ENCODE measurements around the gene TACC2. TPM values are rescaled to one million over a fixed set of nuclear protein-coding genes. Genes with fewer than 3 reads are reported as not detected.

The TACC2 gene
- total RNA-seq, 4 donors from 2014 or later = 63.1 to 102 (median 74.9) TPM

DNA sequence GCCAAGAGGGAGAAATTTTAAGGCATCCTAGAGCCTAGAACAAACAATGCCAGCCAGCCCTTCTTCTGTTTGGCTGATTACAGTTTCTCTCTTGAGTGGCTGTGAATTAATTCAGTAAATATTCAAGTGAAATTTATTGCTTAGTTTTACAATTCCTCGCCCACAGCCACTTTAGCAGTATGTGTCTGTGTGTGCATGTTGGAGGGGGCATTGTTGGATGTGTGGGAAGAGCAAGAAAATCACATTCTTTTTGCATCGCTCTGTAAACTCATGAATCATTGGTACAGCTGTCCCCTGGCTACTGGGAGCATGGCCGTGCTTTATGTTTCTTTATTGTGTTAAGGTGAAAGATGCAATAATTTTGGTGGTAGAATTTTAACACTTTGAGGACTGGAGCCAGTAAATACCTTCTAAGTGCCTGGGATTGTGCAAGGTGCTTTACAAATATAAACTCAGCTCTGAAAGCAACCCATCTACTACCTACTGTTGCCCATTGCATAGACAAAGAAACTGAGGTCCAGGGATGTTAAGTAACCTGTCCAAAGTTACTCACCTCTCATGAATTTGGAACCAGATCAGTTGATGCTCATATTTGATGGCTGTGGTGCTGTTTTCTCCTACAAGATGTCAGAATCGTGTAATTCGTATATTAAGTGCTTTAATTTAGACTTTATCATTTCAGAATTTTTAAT, 192.2 kb downstream of the TACC2 start:
- H3K36me3 ChIP-seq = peaks cover 0 to 2% of the 10 kb centered on the region in 2 donors
- no peaks in the 10 kb centered on the region for H3K27me3 ChIP-seq
- ATAC-seq = no peak
- 34 to 46% methylated on average over 4 to 5 of the region's 5 CpGs for WGBS, 2 donors (ENCODE audit: low coverage in 1 of 2)
- no peaks in the 10 kb centered on the region for H3K9me3 ChIP-seq
- H3K4me1 ChIP-seq = peaks cover 0 to 56% (median 17%) of the 10 kb centered on the region in 3 donors
- TF ChIP-seq, protein P1, sequence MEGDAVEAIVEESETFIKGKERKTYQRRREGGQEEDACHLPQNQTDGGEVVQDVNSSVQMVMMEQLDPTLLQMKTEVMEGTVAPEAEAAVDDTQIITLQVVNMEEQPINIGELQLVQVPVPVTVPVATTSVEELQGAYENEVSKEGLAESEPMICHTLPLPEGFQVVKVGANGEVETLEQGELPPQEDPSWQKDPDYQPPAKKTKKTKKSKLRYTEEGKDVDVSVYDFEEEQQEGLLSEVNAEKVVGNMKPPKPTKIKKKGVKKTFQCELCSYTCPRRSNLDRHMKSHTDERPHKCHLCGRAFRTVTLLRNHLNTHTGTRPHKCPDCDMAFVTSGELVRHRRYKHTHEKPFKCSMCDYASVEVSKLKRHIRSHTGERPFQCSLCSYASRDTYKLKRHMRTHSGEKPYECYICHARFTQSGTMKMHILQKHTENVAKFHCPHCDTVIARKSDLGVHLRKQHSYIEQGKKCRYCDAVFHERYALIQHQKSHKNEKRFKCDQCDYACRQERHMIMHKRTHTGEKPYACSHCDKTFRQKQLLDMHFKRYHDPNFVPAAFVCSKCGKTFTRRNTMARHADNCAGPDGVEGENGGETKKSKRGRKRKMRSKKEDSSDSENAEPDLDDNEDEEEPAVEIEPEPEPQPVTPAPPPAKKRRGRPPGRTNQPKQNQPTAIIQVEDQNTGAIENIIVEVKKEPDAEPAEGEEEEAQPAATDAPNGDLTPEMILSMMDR (IDR thresholded peaks at IDR 0.05) = no peak
- TF ChIP-seq POLR2A (IDR thresholded peaks at IDR 0.05) (no peak), EP300 (IDR thresholded peaks at IDR 0.05) (no peak), POLR2AphosphoS5 (IDR thresholded peaks at IDR 0.05) (no peak)
- no peak overlapping the region for H3K4me3 ChIP-seq
- peak overlapping the region in 3 of 4 donors; percentile 44 to 60 (median 50) for H3K27ac ChIP-seq

DNA sequence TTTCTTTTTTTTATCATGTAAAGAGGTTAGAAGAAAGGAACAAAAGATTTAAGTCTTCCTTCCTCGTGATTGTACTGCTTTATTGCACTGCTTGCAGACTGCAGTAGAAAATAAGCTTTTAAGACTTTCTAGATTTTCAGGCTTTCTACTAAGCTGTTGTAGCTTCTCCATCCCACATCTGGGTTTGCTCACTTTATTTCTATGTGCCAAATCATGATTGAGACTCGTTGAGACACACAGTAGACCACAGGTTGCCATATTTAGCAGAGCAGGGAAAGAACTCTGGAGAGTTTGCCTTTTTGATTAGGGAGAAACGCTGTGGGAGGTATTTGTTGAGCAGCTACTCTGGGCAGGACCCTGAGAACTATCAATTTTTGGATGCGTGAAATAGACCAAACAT, 192.9 kb downstream of the TACC2 start:
- WGBS, 2 donors (ENCODE audit: low coverage in 1 of 2) = 15% methylated on average over 2 to 3 of the region's 4 CpGs
- no peak for ATAC-seq
- H3K4me3 ChIP-seq = no peak overlapping the region
- TF ChIP-seq EP300 (IDR thresholded peaks at IDR 0.05) (no peak), POLR2AphosphoS5 (IDR thresholded peaks at IDR 0.05) (no peak), POLR2A (IDR thresholded peaks at IDR 0.05) (no peak)
- TF ChIP-seq, protein P1 (IDR thresholded peaks at IDR 0.05) = no peak
- H3K4me1 ChIP-seq = peaks cover 0 to 56% (median 17%) of the 10 kb centered on the region in 3 donors
- no peaks in the 10 kb centered on the region for H3K27me3 ChIP-seq
- H3K36me3 ChIP-seq = peaks cover 0 to 5% of the 10 kb centered on the region in 2 donors
- peak overlapping the region in 3 of 4 donors; percentile 44 to 64 (median 60) for H3K27ac ChIP-seq
- no peaks in the 10 kb centered on the region for H3K9me3 ChIP-seq

DNA sequence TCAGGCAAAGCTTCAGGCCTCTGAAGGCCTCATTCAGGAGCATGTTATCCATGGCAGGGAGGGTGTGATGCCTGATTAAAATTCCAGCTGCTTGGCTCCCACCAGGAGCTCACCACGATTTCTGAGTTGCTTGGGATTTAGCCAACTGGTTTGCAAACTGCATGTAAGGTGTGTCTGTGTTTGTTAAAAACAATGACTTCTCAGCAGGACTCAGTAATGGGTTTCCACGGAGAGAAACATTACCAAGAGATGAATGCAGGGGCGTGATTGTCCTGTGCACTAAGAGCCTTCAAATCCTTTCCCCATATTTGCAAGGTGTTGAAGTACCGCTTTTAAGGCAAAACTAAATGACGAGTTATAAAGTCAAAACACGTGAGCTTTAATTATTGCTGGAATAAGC, 193.3 kb downstream of the TACC2 start:
- no peaks in the 10 kb centered on the region for H3K9me3 ChIP-seq
- 63% methylated on average over 5 to 6 of the region's 6 CpGs for WGBS, 2 donors (ENCODE audit: low coverage in 1 of 2)
- ATAC-seq = no peak
- no peaks in the 10 kb centered on the region for H3K27me3 ChIP-seq
- no peak for TF ChIP-seq POLR2AphosphoS5 (IDR thresholded peaks at IDR 0.05)
- TF ChIP-seq EP300 (IDR thresholded peaks at IDR 0.05) = no peak
- no peak for TF ChIP-seq POLR2A (IDR thresholded peaks at IDR 0.05)
- TF ChIP-seq, protein P1 (IDR thresholded peaks at IDR 0.05) = no peak
- peaks cover 0 to 5% of the 10 kb centered on the region in 2 donors for H3K36me3 ChIP-seq
- H3K4me3 ChIP-seq = no peak overlapping the region
- H3K27ac ChIP-seq = peak overlapping the region in 3 of 4 donors; percentile 44 to 64 (median 60)
- H3K4me1 ChIP-seq = peaks cover 0 to 57% (median 17%) of the 10 kb centered on the region in 3 donors

DNA sequence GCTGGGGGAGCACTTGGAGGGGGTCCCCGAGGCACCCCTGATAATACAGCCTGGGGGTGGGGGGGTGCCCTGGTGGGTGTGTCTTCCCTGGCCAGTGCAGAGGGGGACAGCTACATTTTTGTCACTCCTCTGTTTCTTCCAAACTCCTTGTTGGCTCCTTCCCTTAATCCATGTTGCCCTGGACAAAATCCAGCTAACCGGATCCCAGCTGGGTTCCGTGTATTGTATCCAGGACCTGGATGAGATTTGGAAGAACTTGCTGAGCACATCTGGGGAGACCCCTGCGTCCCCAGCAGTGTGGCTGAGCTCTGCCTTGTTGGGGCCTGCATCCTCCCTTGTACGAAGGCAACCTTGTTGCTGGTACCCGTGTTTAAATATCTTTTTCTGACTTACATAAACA, 195.3 kb downstream of the TACC2 start:
- no peak for ATAC-seq
- WGBS, 2 donors (ENCODE audit: low coverage in 1 of 2) = 49 to 56% methylated on average over 5 of the region's 6 CpGs
- Histone ChIP-seq H3K9me3 (no peaks in the 10 kb centered on the region), H3K4me3 (no peak overlapping the region), H3K27me3 (no peaks in the 10 kb centered on the region), H3K27ac (peak overlapping the region in 3 of 4 donors; percentile 44 to 64 (median 60)), H3K36me3 (peaks cover 0 to 5% of the 10 kb centered on the region in 2 donors), H3K4me1 (peaks cover 0 to 74% (median 22%) of the 10 kb centered on the region in 3 donors)
- TF ChIP-seq POLR2AphosphoS5 (IDR thresholded peaks at IDR 0.05) (no peak), POLR2A (IDR thresholded peaks at IDR 0.05) (no peak), EP300 (IDR thresholded peaks at IDR 0.05) (no peak)
- TF ChIP-seq, protein P1 (IDR thresholded peaks at IDR 0.05) = no peak

DNA sequence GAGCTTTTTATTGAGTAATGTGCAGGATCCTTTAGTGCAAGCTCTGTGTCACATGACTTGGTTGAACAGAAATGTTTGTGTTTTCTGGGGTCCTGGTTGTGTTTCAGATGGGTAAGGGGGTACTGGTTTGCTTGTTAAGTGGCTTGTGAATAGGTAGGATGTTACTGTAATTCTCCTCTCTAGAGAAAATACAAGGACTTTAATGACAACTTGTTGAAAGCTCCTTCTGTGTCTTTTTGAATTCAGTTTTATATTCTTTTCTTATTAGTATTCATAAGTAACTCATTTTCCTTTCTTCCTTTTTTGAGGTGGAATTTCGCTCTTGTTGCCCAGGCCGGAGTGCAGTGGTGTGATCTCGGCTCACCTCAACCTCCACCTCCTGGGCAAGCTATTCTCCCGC, 196.7 kb downstream of the TACC2 start:
- 83 to 91% methylated on average over 1 to 4 of the region's 4 CpGs for WGBS, 2 donors (ENCODE audit: low coverage in 1 of 2)
- Histone ChIP-seq H3K9me3 (no peaks in the 10 kb centered on the region), H3K4me1 (peaks cover 0 to 85% (median 27%) of the 10 kb centered on the region in 3 donors), H3K36me3 (peaks cover 0 to 5% of the 10 kb centered on the region in 2 donors), H3K4me3 (no peak overlapping the region), H3K27ac (no peak overlapping the region), H3K27me3 (no peaks in the 10 kb centered on the region)
- TF ChIP-seq, protein P1 (IDR thresholded peaks at IDR 0.05) = no peak
- no peak for TF ChIP-seq POLR2A (IDR thresholded peaks at IDR 0.05)
- TF ChIP-seq EP300 (IDR thresholded peaks at IDR 0.05) = no peak
- no peak for TF ChIP-seq POLR2AphosphoS5 (IDR thresholded peaks at IDR 0.05)
- no peak for ATAC-seq

Data from gastroesophageal sphincter (tissue), 4 donors.